ENCODE results near the gene PJA1.

The PJA1 gene

DNA sequence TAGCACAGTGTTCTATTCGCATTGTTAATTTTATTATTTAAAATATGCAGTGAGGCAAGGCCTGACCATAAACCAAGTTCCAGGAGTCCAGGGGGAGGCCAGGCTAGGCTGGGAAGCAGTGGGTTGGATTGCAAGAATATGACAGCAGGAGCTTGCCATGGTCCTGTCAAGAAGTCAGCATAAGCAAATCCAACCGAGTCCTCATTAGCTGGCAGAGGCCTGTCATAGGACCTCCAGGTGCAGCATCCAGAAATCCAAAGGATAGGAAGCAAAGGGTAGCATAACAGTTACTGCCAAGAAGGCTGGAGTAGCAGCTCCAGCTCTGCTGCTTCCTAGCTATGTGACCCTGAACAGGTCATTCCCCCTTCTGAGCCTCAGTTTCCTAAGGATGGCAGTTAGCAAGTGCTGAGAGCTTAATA lies 13.4 kb downstream of the PJA1 start:
- no peak overlapping the region for H3K4me3 ChIP-seq (ENCODE audit: low read depth, low read length)
- TF ChIP-seq, protein P1, sequence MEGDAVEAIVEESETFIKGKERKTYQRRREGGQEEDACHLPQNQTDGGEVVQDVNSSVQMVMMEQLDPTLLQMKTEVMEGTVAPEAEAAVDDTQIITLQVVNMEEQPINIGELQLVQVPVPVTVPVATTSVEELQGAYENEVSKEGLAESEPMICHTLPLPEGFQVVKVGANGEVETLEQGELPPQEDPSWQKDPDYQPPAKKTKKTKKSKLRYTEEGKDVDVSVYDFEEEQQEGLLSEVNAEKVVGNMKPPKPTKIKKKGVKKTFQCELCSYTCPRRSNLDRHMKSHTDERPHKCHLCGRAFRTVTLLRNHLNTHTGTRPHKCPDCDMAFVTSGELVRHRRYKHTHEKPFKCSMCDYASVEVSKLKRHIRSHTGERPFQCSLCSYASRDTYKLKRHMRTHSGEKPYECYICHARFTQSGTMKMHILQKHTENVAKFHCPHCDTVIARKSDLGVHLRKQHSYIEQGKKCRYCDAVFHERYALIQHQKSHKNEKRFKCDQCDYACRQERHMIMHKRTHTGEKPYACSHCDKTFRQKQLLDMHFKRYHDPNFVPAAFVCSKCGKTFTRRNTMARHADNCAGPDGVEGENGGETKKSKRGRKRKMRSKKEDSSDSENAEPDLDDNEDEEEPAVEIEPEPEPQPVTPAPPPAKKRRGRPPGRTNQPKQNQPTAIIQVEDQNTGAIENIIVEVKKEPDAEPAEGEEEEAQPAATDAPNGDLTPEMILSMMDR (IDR thresholded peaks at IDR 0.05; ENCODE audit: borderline replicate concordance, insufficient read depth, low read depth, low read length) = no peak

DNA sequence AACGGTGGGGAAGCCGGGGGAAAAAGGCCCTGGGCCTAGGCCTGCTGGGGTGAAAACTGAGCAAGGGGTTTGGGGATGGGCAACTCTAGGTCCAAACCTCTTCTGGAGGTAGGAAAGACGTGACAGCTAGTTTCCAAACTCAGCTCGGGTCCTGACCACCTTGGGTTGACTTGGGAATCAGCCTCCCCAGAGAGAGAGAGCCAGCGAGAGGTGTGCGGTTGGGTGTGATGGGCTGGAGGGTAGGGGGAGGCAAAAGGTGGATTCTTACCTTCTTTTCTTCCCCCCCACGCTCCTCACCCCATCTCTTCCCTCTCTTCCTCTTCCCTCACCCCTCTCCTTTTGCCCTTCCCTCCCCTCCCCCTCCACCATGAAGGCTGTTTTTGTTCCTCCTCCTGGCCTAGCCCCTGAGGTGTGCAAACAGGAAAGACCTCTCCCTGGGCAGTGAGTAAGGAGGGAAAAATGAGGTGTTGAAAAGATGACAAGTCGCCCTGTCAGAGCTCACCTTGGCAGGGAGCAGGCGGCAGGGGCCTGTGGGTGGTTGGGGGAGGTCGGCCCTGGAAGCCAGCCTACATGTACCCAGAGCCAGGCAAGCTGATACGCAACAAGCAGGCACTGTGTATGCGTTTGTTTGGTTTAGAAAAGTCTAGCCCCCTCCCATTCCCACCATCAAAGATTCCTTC lies 14.8 kb downstream of the PJA1 start:
- H3K4me3 ChIP-seq (ENCODE audit: low read depth, low read length) = no peak overlapping the region
- TF ChIP-seq, protein P1 (IDR thresholded peaks at IDR 0.05; ENCODE audit: borderline replicate concordance, insufficient read depth, low read depth, low read length) = no peak

DNA sequence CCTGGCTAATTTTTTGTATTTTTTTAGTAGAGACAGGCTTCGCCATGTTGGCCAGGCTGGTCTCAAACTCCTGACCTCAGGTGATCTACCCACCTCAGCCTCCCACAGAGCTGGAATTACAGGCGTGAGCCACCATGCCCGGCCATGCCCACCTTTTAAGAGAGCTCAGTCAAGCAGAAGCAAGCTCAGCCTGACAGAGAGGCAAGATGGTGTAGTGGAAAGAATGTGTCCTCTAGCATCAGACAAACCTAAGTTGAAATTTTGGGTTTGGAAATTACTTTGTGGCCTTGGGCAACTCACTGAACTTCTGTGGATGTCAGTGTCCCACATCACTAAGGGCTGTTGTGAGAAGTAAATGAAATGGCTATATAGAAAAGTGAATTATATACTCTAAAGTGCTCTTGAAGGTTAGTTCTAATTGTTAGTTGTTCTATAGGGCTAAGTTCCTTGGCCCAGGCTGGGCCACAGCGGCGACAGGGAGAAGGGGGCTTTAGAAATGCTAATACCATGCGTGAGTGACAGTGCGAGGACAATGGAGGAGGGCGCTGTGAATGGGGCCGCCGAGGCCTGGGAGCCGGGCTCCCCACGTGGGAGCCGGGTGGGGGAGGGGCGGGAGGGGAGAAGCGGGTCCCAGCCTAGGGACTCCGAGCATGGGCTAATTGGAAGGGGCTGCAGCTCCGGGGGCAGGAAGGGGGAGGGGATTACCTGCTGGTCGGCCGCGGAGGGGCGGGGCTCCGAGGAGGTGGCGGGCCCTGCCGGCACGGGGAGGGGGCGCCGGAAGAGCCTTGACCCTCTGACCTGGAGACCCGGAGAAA lies 15.6 kb downstream of the PJA1 start:
- H3K4me3 ChIP-seq (ENCODE audit: low read depth, low read length) = no peak overlapping the region
- TF ChIP-seq, protein P1 (IDR thresholded peaks at IDR 0.05; ENCODE audit: borderline replicate concordance, insufficient read depth, low read depth, low read length) = no peak

DNA sequence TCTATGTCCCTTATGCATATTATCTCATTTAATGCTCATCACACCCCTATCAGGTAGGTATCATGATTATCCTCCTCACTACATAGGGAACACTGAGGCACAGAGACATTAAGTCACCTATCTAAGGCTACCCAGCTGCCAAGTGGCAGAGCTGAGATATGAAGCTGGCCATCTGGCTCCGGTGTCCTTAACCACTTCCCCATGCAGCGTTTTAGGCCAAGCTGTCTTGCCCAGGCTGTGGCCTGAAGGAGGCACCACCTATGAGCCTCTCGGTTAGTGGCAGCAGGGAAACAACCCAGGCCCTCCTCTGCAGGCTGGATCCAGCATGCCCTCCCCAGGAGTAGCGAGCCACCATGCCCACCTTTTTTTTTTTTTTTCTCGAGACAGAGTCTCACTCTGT lies 16.3 kb downstream of the PJA1 start:
- TF ChIP-seq, protein P1 (IDR thresholded peaks at IDR 0.05; ENCODE audit: borderline replicate concordance, insufficient read depth, low read depth, low read length) = no peak
- no peak overlapping the region for H3K4me3 ChIP-seq (ENCODE audit: low read depth, low read length)

DNA sequence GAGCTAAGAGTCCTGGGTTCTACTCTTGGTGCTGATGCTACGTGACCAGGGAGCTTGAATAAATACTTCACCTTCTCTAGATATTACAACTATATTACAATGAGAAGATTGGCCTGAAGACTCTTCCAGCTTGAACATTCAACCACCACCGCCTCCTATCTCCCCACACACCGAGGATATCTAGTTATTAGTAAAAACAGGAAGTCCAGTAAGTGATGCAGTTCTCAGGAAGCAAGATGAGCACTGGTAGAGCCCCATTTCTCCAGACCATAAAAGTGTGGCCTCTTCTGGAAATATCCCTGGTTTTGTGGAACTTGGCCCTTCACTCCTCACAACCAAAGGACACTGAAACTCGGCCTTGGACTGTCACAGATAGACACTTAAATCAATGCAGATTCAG lies 18.5 kb downstream of the PJA1 start:
- no peak overlapping the region for H3K4me3 ChIP-seq (ENCODE audit: low read depth, low read length)
- TF ChIP-seq, protein P1 (IDR thresholded peaks at IDR 0.05; ENCODE audit: borderline replicate concordance, insufficient read depth, low read depth, low read length) = no peak

DNA sequence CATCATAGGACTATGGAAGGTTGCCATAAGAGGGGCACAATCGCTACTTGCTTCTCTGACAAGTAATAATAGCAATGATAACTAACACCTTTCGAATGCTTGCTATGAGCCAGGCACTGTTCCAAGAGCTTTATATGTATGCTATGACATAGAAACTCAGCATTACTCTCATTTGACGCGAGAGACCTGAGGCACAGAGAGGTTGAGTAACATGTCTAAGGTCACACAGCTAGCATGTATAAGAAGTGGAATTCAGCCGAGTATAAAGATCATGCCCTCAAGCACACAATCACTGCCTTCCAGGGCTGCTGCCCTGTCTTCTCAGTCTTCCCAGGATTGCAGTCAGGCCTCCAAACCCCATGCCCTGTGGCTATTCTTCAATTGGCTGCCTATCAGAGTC lies 19.5 kb downstream of the PJA1 start:
- no peak overlapping the region for H3K4me3 ChIP-seq (ENCODE audit: low read depth, low read length)
- TF ChIP-seq, protein P1 (IDR thresholded peaks at IDR 0.05; ENCODE audit: borderline replicate concordance, insufficient read depth, low read depth, low read length) = no peak
